Epithelial cell of prostate (primary cell): ENCODE measurements around the gene PCAT7.
"Not testable (repeated sequence)": the region's sequence is repeated elsewhere in the genome, so short reads cannot be mapped to it uniquely, and the experiment has no call there.

Source experiments
- DNase-seq: peaks from one replicate; pipeline ENCODE4 v3.0.0-alpha.2; 2011; ENCODE audit warnings: low read depth, low spot score
- H3K27ac ChIP-seq: fragments of 450-650 bp; 2 replicates; pipeline ENCODE4 v1.5.1; 2017; ENCODE audit warnings: mild to moderate bottlenecking

The PCAT7 gene

DNA sequence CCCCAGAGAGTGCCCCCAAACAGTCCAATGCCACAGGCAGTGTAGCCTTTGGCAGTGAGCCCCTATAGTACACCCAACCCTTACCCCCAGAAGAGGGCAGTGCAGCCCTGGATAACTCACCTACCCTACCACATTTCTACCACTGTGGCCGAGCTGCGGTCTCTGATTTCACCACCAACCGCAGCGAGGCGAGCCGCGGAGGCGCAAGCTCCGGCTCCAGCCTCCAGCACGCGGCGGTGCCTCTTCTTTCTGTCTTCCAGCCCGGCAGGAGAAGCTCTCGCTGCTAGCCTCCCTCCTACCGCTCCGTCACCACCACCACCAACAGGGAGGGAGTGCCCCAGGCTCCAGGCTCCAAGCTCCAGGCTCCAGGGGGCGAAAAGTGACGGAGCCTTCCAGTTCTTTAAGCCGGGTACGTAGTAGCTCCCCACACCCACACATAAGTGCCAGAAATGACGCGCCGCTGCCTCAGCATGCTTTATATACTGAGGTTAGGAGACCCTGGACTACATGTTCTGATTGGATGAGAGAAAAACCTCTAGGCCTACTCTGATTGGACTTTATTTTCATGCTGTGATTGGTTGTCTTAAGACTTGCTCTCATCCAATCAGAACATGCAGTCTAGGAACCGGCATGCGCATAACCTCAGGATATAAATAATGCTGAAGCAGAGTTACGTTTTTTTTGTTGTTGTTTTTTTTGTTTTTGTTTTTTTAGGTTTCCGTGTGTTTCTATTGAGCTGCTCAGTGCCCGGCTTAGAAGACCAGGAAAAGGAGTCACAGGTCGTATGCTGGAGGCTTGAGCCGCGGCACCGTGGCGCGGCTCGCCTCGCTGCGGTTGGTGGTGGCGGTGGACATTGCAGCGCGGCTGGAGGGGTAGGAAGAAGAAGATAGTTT lies at the start of gene PCAT7:
Gene PCAT7 (plus strand): TSS at position 645 of the 893 bp plus-strand sequence.
- no peak within 1 kb of the TSS for H3K27ac ChIP-seq
- DNase-seq, result peak; percentile 20

DNA sequence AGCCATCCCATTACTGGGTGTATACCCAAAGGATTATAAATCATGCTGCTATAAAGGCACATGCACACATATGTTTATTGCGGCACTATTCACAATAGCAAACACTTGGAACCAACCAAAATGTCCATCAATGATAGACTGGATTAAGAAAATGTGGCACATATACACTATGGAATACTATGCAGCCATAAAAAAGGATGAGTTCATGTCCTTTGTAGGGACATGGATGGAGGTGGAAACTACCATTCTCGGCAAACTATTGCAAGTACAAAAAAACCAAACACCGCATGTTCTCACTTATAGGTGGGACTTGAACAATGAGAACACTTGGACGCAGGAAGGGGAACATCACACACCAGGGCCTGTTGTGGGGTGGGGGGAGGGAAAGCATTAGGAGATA lies 48.5 kb upstream of the PCAT7 start:
- not testable (repeated sequence) for DNase-seq, H3K27ac ChIP-seq

DNA sequence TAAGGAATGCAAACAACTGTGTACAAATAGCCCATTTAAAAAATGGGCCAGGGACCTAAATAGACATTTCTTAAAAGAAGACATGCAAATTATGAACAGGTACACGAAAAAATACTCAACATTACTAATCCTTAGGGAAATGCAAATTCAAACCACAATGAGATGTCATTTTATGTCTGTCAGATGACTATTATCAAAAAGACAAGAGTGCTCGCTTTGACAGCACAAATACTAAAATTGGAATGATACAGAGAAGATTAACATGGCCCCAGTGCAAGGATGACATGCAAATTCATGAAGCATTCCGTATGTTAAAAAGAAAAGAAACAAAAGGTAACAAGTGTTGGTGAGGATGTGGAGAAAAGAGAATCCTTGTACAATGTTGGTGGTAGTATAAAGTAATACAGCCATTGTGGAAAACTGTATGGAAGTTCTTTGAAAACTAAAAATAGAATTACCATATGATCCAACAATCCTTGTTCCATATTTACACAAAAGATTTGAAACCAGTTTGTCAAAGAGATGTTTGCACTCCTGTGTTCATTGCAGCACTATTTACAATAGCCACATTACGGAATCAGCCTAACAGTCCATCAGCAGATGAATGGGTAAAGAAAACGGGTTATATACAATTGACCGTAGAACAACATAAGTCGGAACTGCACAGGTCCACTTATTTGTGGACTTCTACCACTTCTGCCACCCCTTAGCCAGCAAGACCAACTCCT lies 47.2 kb upstream of the PCAT7 start:
- no peak for DNase-seq
- no peak overlapping the region for H3K27ac ChIP-seq

DNA sequence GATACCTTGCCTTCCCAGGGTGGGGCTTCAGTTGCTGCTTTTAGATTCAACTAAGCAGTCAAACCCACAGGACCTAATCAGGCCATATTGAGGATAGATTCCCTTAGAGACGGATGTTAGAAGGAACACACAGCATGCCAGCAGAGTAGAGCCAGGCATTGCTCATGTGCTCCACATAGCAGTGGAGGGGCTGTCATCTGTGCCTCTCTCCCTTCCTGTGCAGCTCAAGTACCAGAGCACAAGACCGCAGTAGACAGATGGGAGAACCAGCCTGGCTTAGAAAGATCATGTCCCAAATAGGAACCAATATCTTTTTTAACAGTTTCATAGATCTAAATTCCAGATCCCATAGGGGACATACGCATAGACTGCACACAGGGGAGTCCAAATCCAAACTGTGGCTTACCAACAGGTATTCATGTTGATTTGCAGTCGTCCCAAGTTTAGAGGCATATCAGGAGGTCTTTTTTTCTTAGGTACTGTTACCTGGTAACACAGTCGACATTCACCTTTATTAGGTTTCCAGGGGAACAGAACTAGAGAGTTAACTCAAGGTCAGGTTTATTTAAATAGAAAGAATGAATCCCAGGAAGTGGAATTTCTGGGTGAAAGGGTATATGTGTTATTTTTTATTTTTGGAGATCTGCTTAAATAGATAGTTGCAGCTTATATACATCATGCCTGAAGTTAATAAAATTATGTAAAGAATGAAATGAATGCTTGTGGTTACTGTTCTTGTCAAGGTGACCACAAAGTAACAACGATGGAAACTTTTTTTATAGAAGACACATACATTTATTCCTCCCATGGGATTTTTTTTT lies 43.5 kb upstream of the PCAT7 start:
- no peak overlapping the region for H3K27ac ChIP-seq
- no peak for DNase-seq

DNA sequence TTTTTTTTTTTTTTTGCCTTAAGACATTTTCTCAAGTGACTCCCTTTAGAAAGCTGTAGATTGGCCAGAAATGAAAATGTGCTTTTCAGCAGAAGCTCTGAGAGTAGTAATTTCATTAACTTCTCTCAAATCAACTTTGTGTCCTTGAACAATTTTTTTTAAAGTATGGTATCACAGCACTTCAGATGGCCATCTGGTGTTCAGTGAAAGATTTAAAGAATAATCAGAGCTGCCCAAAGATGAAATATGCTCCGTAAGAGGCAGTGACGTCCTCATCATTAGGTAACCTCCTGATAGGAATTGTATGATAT lies 43.0 kb upstream of the PCAT7 start:
- H3K27ac ChIP-seq, result no peak overlapping the region
- no peak for DNase-seq

DNA sequence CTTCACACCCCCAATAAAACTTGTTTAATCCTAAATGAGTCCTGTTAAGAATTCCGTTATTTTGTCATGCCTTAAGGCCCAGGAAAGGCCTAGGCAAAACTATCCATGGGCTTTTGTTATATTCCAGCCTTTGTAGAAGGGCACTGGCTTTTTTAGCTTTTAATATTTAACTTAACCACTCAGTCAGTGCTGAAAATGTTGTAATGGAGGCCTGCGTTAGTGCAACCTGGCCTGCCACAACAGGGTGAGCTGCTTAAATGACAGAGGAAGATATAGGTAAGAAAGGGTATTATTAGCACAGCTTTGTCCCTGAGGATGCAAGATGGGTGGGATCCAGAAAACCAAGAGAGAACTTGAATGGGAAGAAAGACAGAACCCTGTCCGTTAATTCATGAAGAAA lies 40.2 kb upstream of the PCAT7 start:
- no peak overlapping the region for H3K27ac ChIP-seq
- no peak for DNase-seq

DNA sequence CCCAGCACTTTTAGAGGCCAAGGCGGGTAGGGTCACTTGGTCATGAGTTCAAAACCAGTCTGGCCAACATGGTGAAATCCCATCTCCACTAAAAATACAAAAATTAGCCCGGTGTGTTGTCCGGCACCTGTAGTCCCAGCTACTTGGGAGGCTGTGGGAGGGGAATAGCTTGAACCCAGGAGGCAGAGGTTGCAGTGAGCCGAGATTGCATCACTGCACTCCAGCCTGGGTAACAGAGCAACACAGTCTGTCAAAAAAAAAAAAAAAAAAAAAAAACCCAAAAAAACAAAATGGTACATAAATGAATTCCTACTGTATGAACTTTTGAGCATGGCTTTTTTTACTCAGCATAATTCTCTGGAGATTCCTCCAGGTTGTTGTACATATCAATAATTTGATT lies 37.6 kb upstream of the PCAT7 start:
- H3K27ac ChIP-seq, result no peak overlapping the region
- no peak for DNase-seq

DNA sequence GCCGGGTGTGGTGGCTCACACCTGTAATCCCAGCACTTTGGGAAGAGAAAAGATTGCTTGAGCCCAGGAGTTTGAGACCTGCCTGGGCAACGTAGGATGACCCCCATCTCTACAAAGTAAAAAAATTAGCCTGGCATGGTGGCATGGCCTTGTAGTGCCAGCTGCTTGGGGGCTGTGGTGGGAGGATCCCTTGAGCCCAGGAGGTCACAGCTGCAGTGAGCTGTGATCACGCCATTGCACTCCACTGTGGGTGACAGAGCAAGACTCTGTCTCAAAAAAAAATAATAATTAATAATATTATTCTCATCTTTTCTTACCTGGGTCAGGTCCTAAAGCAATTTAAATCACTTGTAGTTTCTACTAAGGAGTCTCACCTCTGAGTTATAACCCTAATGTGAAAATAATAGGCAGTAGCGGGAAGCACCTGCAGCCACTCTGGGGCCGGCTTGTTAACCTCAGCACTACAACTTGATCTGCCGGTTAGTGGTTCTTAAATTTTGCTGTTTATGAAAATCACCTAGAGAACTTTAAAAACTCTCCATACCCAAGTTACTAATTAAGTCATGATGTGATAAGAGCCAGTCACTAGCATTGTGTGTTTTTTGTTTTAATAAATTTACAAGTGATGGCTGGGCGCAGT lies 29.4 kb upstream of the PCAT7 start:
- no peak overlapping the region for H3K27ac ChIP-seq
- no peak for DNase-seq

DNA sequence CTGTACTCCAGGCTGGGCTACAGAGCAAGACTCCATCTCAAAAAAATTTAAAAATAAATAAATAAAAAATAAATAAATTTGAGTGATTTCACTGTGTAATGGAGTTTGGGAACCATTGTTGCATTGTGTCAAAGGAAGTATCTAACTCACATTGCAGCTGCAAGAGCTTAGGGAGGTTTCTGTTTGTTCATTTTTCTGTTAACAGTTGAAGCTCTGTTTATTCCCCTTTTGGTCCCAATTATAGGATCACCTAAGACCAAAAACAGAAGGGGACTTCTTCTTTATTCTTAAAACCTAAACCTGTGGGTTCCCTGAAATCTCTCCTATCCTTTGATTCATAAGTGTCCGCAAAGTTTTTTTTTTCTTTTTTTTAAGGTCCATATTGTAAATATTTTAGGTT lies 28.6 kb upstream of the PCAT7 start:
- no peak for DNase-seq
- no peak overlapping the region for H3K27ac ChIP-seq

DNA sequence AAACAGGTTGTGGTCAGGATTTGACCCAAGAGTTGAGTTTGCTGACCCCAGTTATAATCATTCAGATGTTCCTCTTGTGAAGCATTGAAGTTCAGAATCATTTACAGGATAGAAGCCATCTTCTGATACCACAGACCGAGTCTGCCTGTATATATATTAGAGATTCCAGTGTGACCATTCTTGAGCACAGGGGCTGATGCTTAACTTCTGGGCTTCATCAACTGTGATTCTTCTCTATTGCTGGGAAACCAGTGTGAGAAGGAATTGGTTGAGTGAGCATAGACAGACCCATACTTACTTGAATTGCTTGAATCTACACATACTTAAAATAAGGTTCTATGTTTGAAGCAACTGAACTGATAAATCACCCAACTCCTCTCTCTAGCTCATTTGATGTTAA lies 27.9 kb upstream of the PCAT7 start:
- H3K27ac ChIP-seq, result no peak overlapping the region

DNA sequence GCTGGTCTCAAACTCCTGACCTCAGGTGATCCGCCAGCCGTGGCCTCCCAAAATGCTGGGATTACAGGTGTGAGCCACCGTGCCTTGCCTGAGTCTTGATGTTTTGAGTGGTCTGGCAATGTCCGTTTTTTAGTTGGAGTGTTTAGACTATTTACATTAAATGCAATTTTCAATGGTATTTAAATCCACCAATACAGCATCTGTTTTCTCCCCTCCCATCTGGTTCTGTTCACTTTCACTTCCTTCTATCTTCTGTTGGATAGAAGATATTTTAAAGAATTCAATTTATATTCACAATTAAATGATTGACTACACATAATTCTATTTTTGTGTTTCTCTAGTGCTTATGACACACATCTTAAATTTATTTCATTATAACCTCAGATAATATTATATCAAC lies 26.0 kb upstream of the PCAT7 start:
- DNase-seq, result no peak
- H3K27ac ChIP-seq, result no peak overlapping the region

More for the DNA sequence above, 27.9 kb upstream of the PCAT7 start:
- DNase-seq, result no peak

DNA sequence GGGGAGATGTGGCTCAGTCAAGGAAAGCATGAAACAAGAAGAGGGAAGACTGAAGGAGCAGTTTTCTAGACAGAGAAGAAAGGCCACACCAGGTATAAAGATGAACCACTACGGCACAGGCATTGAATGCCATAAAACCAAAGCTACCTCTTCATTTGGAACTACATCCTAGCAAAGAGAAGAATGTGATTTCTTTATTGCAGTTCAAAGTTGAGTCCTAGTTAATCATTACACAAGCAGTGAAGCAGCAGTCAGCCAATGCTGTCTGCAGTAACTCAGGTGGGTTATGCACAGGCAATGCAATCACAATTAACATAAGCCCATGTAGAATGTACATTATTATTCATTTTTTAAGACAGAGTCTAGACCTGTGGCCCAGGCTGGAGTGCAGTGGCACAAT lies 21.7 kb upstream of the PCAT7 start:
- DNase-seq, result no peak
- no peak overlapping the region for H3K27ac ChIP-seq

DNA sequence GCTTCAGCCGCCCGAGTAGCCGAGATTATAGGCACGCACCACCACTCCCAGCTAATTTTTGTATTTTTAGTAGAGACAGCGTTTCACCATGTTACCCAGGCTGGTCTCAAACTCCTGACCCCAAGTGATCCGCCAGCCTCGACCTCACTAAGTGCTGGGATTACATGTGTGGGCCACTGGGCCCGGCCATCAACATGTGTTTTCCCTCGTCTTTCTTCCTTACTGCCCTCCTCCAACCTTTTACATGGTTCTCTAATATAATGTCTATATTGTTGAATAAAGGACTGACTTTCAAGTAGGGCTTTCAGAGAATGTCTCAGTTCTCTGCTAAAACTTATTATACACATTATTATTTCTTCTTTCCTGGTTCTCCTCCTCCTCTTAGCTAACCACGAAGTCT lies 21.3 kb upstream of the PCAT7 start:
- DNase-seq, result no peak
- no peak overlapping the region for H3K27ac ChIP-seq

DNA sequence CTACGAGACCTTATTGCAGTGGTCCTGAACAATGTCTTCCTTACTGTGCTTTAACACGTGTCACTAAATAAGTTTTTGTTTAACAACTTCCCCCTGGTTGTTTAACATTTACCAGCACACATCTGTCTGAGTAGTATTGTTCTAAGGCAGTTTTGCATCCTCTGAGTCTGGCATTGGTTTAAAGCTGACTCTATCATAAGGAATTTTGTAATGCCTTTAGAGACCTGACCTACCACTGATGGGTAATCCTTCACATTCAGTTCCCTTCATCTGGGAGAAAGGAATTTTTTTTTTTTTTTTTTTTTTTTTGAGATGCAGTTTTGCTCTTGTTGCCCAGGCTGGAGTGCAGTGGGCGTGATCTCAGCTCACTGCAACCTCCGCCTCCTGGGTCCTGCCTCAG lies 20.0 kb upstream of the PCAT7 start:
- no peak for DNase-seq
- no peak overlapping the region for H3K27ac ChIP-seq

DNA sequence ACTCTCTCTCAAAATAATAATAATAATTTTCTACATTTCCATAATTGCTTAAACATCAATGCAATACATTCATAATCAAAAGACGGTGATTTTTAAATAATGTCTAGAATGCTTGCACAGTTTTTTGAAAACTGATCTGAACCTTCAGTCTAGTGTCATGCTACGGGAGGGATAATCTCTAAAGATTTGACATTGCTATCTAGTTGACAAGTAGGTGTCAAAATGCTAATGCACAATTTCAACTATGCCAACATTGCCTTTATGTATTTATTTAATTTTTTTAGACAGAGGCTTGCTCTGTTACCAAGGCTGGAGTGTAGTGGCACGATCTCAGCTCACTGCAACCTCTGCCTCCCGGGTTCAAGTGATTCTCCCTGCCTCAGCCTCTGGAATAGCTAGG lies 16.0 kb upstream of the PCAT7 start:
- no peak for DNase-seq
- H3K27ac ChIP-seq, result no peak overlapping the region

DNA sequence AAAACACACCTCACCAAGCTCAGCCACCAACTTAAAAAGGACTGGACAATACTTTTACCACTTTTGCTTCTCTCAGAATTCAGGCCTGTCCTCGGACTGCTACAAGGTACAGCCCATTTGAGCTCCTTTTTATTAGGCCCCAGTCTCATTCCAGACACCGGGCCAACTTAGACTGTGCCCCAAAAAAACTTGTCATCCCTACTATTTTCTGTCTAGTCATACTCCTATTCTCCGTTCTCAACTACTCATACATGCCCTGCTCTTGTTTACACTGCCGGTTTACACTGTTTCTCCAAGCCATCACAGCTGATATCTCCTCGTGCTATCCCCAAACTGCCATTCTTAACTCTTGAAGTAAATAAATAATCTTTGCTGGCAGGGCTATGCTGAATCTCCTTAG lies 10.5 kb upstream of the PCAT7 start:
- H3K27ac ChIP-seq, DNase-seq: not testable (repeated sequence)

DNA sequence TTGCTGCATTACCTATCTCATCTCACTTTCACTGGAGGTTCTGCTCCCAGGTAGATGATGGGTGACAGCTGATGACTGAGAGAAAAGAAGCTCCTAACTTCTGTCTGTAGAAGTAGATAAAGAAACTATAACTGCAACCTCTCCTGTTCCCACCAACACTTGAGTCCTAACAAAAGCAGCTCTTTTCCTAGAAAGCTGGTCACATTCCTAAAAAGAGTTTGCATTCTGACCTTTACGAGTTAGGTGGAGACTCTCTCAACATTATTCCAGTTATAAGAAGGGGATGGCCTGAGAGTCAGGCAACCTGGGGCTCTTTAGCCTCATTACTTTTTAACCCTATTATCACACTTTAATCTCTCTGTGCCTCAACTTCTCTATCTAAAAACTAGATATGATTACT lies 8.9 kb upstream of the PCAT7 start:
- DNase-seq, result no peak
- no peak overlapping the region for H3K27ac ChIP-seq

DNA sequence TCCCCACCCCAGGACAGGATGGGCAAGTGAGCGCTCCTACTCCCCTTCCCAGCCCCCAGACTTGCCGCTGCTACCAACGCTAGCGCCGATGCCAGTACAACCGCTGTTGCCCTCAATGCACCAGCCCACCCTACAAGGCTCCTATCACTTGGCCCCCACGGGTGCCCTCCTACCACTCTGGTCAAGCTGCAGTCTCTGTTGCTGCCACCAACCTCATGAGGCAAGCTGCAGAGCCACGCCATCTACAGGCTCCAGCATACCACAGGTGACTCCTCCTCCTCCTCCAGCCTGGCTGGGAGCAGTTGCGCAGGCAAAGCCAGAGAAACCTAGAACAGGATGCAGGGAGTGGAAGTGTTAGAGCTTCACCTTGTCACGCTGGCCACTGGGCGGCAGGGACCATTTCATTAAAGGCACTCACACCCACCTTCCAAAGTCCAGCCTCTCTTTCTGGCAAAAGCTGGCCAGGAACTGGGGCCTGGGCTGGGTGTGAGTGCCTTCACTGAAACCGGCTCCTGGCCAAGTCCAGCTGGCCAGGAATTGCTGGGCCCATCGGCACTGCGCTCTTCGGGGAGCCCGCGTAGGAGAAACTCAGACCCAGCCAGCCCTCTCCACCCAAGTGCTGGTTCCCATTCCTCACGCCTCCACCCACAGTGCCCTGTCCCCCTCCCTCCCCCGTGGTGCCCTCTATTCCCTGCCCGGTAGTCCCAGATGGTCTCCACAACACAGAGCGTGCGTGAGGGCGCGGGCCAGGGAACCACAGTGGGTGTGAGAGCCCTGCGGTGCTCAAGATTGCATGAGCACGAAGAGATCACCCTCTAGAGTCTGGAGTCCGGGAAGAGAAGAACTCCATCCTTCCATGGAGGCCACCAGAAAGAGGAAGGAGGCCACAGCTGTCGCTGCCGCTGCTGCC lies 1.6 kb upstream of the PCAT7 start:
- no peak overlapping the region for H3K27ac ChIP-seq
- DNase-seq, result no peak

DNA sequence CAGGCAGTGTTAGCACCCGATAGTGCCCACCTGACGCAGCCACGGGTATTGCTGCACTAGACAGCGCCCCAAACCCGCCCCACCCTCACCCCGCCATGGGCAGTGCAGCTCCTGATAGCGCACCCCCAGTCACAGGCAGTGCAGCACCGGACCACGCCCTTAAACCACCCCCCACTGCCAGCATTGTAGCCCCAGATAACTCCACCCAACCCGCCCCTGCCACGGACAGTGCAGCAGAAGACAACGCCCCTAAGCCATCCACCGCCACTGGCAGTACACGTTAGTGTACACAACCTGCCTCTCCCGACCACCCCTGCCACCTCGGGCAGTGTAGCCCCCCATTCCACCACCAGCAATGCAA lies 825 bp upstream of the PCAT7 start:
- no peak overlapping the region for H3K27ac ChIP-seq
- DNase-seq, result no peak

DNA sequence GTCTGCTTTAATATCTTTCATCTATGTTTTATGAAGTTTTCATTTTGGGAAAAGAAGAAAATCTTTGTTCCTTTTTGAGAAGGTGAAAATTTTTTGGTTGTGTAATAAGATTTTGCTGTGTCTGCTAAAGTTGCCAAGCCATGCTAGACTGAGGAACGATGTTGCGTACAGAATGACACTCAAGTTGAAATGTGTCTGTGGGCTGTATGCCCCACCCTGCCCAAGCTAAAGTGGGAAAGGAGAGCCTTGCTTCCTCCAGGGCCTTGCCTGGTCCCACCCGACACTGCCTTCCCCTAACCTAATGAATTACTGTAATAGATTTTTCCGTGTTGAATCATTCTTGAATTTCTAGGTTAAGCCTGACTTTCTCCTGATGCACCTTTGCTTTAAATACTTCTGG lies 2.5 kb downstream of the PCAT7 start:
- H3K27ac ChIP-seq, result no peak overlapping the region
- no peak for DNase-seq
